ENCODE results near the gene IKZF3.

DNA sequence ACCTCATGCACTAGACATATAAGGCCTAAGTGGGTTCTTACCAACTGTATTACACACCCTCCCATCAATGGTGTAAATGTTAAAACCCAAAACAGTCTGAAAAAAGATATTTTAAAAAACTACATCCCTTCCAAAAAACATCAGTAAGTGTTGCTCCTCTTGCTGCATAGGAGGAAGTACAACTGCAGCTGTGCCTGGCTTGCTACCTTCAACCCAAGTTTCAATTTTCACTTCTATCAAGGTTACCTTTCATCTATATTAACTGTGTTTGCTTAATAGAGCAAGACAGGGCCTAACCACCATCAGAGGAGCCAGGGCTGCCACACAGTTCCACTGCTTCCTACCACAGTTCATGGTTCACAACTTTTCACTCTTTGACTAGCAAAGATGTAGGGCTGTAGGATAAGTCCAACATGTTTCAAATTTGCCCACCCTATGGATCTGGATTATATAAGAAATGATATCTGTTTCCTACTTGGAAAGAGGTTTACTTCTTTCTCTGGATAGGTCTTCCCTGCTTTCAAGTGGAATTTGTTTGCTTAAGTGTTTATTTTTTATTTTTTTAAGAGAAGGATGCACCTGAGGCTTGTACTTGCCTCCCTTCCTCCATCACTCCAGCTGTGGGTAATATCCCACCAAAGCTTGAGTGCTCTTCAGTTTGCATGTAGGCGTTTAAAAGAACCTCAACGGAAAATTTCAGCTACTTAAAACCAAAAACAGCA, 69.7 kb downstream of the IKZF3 start:
- TF ChIP-seq POLR2AphosphoS5 (IDR thresholded peaks at IDR 0.05) = no peak
- TF ChIP-seq, protein P1, sequence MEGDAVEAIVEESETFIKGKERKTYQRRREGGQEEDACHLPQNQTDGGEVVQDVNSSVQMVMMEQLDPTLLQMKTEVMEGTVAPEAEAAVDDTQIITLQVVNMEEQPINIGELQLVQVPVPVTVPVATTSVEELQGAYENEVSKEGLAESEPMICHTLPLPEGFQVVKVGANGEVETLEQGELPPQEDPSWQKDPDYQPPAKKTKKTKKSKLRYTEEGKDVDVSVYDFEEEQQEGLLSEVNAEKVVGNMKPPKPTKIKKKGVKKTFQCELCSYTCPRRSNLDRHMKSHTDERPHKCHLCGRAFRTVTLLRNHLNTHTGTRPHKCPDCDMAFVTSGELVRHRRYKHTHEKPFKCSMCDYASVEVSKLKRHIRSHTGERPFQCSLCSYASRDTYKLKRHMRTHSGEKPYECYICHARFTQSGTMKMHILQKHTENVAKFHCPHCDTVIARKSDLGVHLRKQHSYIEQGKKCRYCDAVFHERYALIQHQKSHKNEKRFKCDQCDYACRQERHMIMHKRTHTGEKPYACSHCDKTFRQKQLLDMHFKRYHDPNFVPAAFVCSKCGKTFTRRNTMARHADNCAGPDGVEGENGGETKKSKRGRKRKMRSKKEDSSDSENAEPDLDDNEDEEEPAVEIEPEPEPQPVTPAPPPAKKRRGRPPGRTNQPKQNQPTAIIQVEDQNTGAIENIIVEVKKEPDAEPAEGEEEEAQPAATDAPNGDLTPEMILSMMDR (IDR thresholded peaks at IDR 0.05; ENCODE audit: poor library complexity, severe bottlenecking) = no peak
- TF ChIP-seq SMC3 (conservative IDR thresholded peaks at IDR 0.05; ENCODE audit: poor library complexity) = no peak

Data from neural cell (in vitro differentiated cells).